ENCODE results near the gene EHBP1L1. TPM values are rescaled to one million over a fixed set of nuclear protein-coding genes. Genes with fewer than 3 reads are reported as not detected.

Gene EHBP1L1
- polyA plus RNA-seq, 2 of the 4 experiments (the other 2 are of a cell fraction), result 11.6 to 43.8 TPM

- H3K4me2 ChIP-seq, result 0 out of 3 replicates have a peak overlapping the region, but pooled peaks have one; percentile 7
- no peak for FAIRE-seq
- H3K4me3 ChIP-seq, result no peak overlapping the region
- peak; percentile 57 to 72; a peak in 5 of 6 replicates for ATAC-seq
- peak; percentile 22 for TF ChIP-seq MAFK (IDR thresholded peaks at IDR 0.05; ENCODE audit: partially characterized antibody)
- TF ChIP-seq CTCF (IDR thresholded peaks at IDR 0.05), result peak; percentile 54
- no peak for TF ChIP-seq EHMT2 (IDR thresholded peaks at IDR 0.05; ENCODE audit: low read depth)
- peak; percentile 35; the same call in 1 of the 3 replicates for TF ChIP-seq SMC3 (IDR thresholded peaks at IDR 0.05)
- TF ChIP-seq, protein P1, sequence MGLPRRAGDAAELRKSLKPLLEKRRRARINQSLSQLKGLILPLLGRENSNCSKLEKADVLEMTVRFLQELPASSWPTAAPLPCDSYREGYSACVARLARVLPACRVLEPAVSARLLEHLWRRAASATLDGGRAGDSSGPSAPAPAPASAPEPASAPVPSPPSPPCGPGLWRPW (IDR thresholded peaks at IDR 0.05), result no peak
- TF ChIP-seq NFE2L2 (conservative IDR thresholded peaks at IDR 0.05; ENCODE audit: low read length), result no peak
- TF ChIP-seq SREBF2 (IDR thresholded peaks at IDR 0.05), result no peak
- TF ChIP-seq RFX5 (IDR thresholded peaks at IDR 0.05), result no peak
- TF ChIP-seq ESRRA (IDR thresholded peaks at IDR 0.05; ENCODE audit: borderline replicate concordance, low read length), result peak; percentile 71
- no peak for TF ChIP-seq FOSL2 (IDR thresholded peaks at IDR 0.05)
- 0 out of 2 replicates have a peak, but pooled peaks have one; percentile 16 for TF ChIP-seq FOSL2 (CRISPR knock-in tag; IDR thresholded peaks at IDR 0.05)
- TF ChIP-seq MAX (IDR thresholded peaks at IDR 0.05), result 0 out of 2 replicates have a peak, but pooled peaks have one; percentile 36
- TF ChIP-seq RAD21 (conservative IDR thresholded peaks at IDR 0.05 in 1 of 2, IDR thresholded peaks at IDR 0.05 in 1 of 2), result peak; percentile 42 to 52; a peak in 4 of 5 replicates
- ChIA-PET POLR2A (interaction anchor here (0.5 to 1.2 kb wide), 2 partner anchors 11 to 451 kb away, joined by 4 to 6 read pairs; no protein-coding TSS in a partner anchor), CTCF (interaction anchor here (0.5 to 8.0 kb wide), 26 partner anchors 9 to 479 kb away, joined by 3 to 148 read pairs (median 4); partner anchors contain the start of genes EHBP1L1, FAM89B, SCYL1 and ZNRD2)
- DNase-seq (ENCODE audit: low read depth in 1 of 2, low spot score in 1 of 2), result peak; percentile 58 to 81
- no peaks in the 10 kb centered on the region for H3K9me3 ChIP-seq
- 72% methylated on average over 16 of the region's 17 CpGs for WGBS (ENCODE audit: missing lambda C conversion rate)
- peaks cover 50% of the 10 kb centered on the region for H3K4me1 ChIP-seq
- no peak overlapping the region; a peak in 1 of 6 replicates for H3K27ac ChIP-seq
Measured at GRCh38 chr11:65551572-65552387, 24.1 kb upstream of the EHBP1L1 start.

DNA sequence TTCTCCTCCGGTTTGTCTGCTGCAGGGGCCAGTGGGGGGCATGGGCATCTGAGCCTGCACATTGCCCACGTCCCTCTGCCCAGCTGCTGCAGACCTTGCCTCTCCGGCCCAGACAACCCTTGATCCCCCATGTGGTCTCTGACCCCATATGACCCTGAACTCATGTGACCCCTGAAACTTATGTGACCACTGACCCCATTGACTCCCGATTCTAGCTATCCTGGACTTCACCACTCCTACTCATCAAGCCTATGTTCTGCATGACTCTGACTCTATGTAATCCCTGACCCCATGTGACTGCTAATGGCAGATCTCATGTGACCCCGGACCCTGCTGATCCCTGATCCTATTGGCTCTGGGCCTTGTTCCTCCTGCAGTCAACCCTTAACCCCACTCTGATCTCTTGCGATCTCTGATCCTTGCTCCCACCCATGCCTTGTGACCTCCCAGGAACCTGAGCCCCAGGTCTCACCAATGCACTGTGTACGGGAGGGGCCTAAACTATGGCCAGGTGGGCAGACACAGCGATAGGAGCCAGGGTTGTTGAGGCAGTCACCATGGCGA, 23.4 kb upstream of the EHBP1L1 start:
- H3K4me1 ChIP-seq, result peaks cover 54% of the 10 kb centered on the region
- CTCF ChIA-PET, result interaction anchor here (0.5 to 8.0 kb wide), 22 partner anchors 9 to 478 kb away, joined by 3 to 148 read pairs (median 5); partner anchors contain the start of genes EHBP1L1, FAM89B, SCYL1 and ZNRD2
- WGBS (ENCODE audit: missing lambda C conversion rate), result 71% methylated on average over 8 of the region's 9 CpGs
- peak; percentile 76 for TF ChIP-seq USF2 (IDR thresholded peaks at IDR 0.05)
- TF ChIP-seq FOSB (CRISPR knock-in tag; IDR thresholded peaks at IDR 0.05), result no peak
- DNase-seq (ENCODE audit: low read depth in 1 of 2, low spot score in 1 of 2) (no peak), FAIRE-seq (no peak), ATAC-seq (no peak)
- peak overlapping the region in 1 of 2 experiments; percentile 99; a peak in 1 of 6 replicates for H3K27ac ChIP-seq
- no peak overlapping the region for H3K4me3 ChIP-seq
- no peaks in the 10 kb centered on the region for H3K9me3 ChIP-seq
- peak overlapping the region; percentile 7; the same call in 1 of the 3 replicates for H3K4me2 ChIP-seq
- POLR2A ChIA-PET, result interaction anchor here (1.2 kb wide), 1 partner anchor 11 kb away, joined by 6 read pairs; no protein-coding TSS in a partner anchor

DNA sequence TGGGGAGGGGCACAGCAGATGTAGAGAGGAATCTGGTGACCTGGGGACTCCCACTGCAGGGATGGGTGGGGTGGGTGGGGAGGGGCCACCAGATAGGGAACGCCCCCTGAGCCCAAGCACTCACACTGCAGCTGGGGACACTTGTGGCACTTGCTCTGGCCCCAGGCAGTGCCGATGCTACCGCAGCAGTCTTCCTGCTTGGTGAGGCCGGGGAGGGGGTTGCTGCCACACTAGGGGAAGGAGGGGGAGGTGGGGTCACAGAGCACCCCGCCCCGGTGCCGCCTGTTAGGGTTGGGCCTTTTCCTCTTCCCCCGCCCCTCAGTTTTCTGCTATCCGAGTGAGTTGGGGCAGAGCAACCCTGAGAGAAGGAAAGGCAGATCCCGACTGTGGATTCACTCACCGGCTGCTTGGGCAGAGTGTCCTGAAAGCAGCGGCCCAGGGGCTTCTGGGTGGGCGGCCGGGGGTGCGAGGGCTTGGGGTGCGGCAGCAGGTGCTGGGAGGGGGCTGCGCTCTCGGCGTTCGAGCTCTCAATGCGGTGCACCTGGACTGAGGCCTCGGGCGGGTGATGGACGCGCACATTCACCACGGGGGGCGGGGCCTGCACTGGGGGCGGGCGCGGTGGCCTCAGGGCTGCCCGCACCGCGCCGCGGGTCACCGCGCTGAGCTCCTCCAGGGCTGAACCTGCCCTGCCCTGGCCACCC, 22.4 kb upstream of the EHBP1L1 start:
- peak overlapping the region in 1 of 2 experiments; percentile 99; a peak in 3 of 6 replicates for H3K27ac ChIP-seq
- POLR2A ChIA-PET, result interaction anchor here (0.5 kb wide), 1 partner anchor 45 kb away, joined by 3 read pairs; no protein-coding TSS in a partner anchor
- H3K9me3 ChIP-seq, result no peaks in the 10 kb centered on the region
- H3K4me3 ChIP-seq, result no peak overlapping the region
- peaks cover 54% of the 10 kb centered on the region for H3K4me1 ChIP-seq
- no peak for DNase-seq (ENCODE audit: low read depth in 1 of 2, low spot score in 1 of 2)
- no peak overlapping the region for H3K4me2 ChIP-seq
- CTCF ChIA-PET, result interaction anchor here (1.1 to 8.0 kb wide), 6 partner anchors 8 to 201 kb away, joined by 3 to 148 read pairs (median 28); partner anchors contain the start of genes EHBP1L1, FAM89B and ZNRD2
- no peak for ATAC-seq
- FAIRE-seq, result no peak
- WGBS (ENCODE audit: missing lambda C conversion rate), result 66% methylated on average over 17 of the region's 37 CpGs
- TF ChIP-seq NR3C1 (IDR thresholded peaks at IDR 0.05), result no peak
- no peak for TF ChIP-seq HDAC2 (IDR thresholded peaks at IDR 0.05)
- no peak for TF ChIP-seq CTCF (IDR thresholded peaks at IDR 0.05)
- no peak for TF ChIP-seq RARB (CRISPR knock-in tag; IDR thresholded peaks at IDR 0.05)
- TF ChIP-seq CHD2 (IDR thresholded peaks at IDR 0.05; ENCODE audit: low read length, partially characterized antibody), result no peak
- no peak for TF ChIP-seq JUNB (IDR thresholded peaks at IDR 0.05)
- TF ChIP-seq ESRRA (IDR thresholded peaks at IDR 0.05; ENCODE audit: borderline replicate concordance, low read length), result no peak
- no peak for TF ChIP-seq CEBPB (IDR thresholded peaks at IDR 0.05)
- TF ChIP-seq TP53 (CRISPR knock-in tag; IDR thresholded peaks at IDR 0.05), result no peak
- TF ChIP-seq FOXS1 (CRISPR knock-in tag; IDR thresholded peaks at IDR 0.05), result no peak
- TF ChIP-seq, protein P2, sequence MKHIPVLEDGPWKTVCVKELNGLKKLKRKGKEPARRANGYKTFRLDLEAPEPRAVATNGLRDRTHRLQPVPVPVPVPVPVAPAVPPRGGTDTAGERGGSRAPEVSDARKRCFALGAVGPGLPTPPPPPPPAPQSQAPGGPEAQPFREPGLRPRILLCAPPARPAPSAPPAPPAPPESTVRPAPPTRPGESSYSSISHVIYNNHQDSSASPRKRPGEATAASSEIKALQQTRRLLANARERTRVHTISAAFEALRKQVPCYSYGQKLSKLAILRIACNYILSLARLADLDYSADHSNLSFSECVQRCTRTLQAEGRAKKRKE (CRISPR knock-in tag; IDR thresholded peaks at IDR 0.05; ENCODE audit: low read depth), result no peak

Data from A549 (cell line).